ENCODE data around the gene KBTBD7. TPM values are rescaled to one million over a fixed set of nuclear protein-coding genes. Genes with fewer than 3 reads are reported as not detected.

KBTBD7 gene
- total RNA-seq, 1 donor from 2014 or later = 5.9 TPM

DNA sequence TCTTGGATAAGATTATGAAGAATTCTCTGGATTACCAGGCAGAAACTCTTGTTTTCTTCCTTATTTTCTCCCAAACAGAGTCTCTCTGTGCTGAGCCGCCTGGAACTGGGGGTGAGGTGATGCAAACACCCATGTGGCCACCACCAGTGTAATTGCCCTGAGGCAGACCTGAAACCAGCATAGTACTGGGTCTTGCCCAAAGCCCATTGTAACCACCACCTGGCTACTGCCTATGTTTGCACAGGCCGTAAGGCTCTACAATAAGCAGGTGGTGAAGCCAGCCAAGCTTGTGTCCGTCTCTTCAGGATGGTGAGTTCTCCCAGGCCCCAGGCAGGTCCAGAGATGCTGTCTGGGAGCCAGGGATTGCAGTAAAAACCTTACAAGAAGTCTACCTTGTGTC is 18.9 kb upstream of the KBTBD7 start:
- intact Hi-C loops (cut with DNase I) = no loop called here
- no peak overlapping the region for H3K27ac ChIP-seq
- no peaks in the 10 kb centered on the region for H3K36me3 ChIP-seq

DNA sequence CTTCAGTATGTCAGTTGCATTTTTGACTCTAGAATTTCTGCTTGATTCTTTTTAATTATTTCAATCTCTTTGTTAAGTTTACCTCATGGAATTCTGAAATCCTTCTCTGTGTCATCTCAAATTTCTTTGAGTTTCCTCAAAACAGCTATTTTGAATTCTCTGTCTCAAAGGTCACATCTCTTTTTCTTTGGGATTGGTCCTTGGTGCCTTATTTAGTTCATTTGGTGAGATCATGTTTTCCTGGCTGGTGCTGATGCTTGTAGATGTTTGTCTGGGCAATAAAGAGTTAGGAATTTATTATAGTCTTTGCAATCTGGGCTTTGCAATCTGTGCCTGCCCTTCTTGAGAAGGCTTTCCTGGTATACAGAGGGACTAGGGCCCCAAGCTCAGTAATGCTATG is 18.5 kb upstream of the KBTBD7 start:
- no peak for DNase-seq (ENCODE audit: extremely low spot score in 2 of 2)
- Histone ChIP-seq H3K9me3 (peaks cover 5% of the 10 kb centered on the region), H3K27me3 (no peaks in the 10 kb centered on the region), H3K36me3 (no peaks in the 10 kb centered on the region), H3K4me1 (peaks cover 5% of the 10 kb centered on the region), H3K27ac (no peak overlapping the region), H3K4me3 (no peak overlapping the region)
- intact Hi-C loops (cut with DNase I) = no loop called here
- TF ChIP-seq POLR2A (IDR thresholded peaks at IDR 0.05) (no peak), CTCF (IDR thresholded peaks at IDR 0.05) (no peak), POLR2AphosphoS5 (IDR thresholded peaks at IDR 0.05; ENCODE audit: insufficient read depth in 1 of 2, low read depth in 1 of 2) (no peak)

More for the DNA sequence above, 18.9 kb upstream of the KBTBD7 start:
- Histone ChIP-seq H3K9me3 (peaks cover 5% of the 10 kb centered on the region), H3K27me3 (no peaks in the 10 kb centered on the region), H3K4me3 (no peak overlapping the region), H3K4me1 (peaks cover 5% of the 10 kb centered on the region)
- DNase-seq (ENCODE audit: extremely low spot score in 2 of 2) = no peak
- no peak for TF ChIP-seq CTCF (IDR thresholded peaks at IDR 0.05)
- no peak for TF ChIP-seq POLR2A (IDR thresholded peaks at IDR 0.05)
- TF ChIP-seq POLR2AphosphoS5 (IDR thresholded peaks at IDR 0.05; ENCODE audit: insufficient read depth in 1 of 2, low read depth in 1 of 2) = no peak

- no peak for TF ChIP-seq POLR2A (IDR thresholded peaks at IDR 0.05)
- no peak for TF ChIP-seq POLR2AphosphoS5 (IDR thresholded peaks at IDR 0.05; ENCODE audit: insufficient read depth in 1 of 2, low read depth in 1 of 2)
- TF ChIP-seq CTCF (IDR thresholded peaks at IDR 0.05) = no peak
- Histone ChIP-seq H3K4me3 (no peak overlapping the region), H3K9me3 (peaks cover 5% of the 10 kb centered on the region), H3K27ac (no peak overlapping the region), H3K4me1 (peaks cover 5% of the 10 kb centered on the region), H3K36me3 (no peaks in the 10 kb centered on the region), H3K27me3 (no peaks in the 10 kb centered on the region)
- DNase-seq (ENCODE audit: extremely low spot score in 2 of 2) = no peak
- intact Hi-C loops (cut with DNase I) = no loop called here
Observed at GRCh38 chr13:41211062-41211461, 16.7 kb upstream of the KBTBD7 start.

- H3K9me3 ChIP-seq = peaks cover 5% of the 10 kb centered on the region
- no peak overlapping the region for H3K27ac ChIP-seq
- no peaks in the 10 kb centered on the region for H3K4me1 ChIP-seq
- intact Hi-C loops (cut with DNase I) = no loop called here
- no peaks in the 10 kb centered on the region for H3K27me3 ChIP-seq
- H3K36me3 ChIP-seq = no peaks in the 10 kb centered on the region
- H3K4me3 ChIP-seq = no peak overlapping the region
- no peak for TF ChIP-seq CTCF (IDR thresholded peaks at IDR 0.05)
- TF ChIP-seq POLR2AphosphoS5 (IDR thresholded peaks at IDR 0.05; ENCODE audit: insufficient read depth in 1 of 2, low read depth in 1 of 2) = no peak
- TF ChIP-seq POLR2A (IDR thresholded peaks at IDR 0.05) = no peak
- no peak for DNase-seq (ENCODE audit: extremely low spot score in 2 of 2)
Observed at GRCh38 chr13:41206467-41206866, 12.1 kb upstream of the KBTBD7 start.

DNA sequence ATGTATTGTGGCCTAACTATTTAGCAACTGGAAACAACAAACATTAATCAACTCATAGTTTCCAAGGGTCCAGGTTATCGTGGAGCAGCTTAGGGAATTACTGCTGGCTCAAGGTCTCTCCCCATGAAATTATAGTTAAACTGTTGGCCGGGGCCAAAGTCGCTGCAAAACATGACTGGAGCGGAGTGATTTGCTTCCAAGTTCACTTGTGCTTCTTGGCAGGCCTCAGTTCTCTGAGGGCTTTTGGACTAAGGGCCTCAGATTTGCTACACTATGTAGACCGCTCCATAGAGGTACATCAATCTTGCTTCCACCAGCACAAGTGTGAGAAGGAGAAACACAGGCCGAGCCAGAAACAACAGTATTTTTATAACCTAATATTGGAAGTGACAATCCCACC is 9.4 kb upstream of the KBTBD7 start:
- intact Hi-C loops (cut with DNase I) = no loop called here
- H3K4me1 ChIP-seq = no peaks in the 10 kb centered on the region
- no peak overlapping the region for H3K27ac ChIP-seq
- no peaks in the 10 kb centered on the region for H3K9me3 ChIP-seq
- no peak for DNase-seq (ENCODE audit: extremely low spot score in 2 of 2)
- H3K36me3 ChIP-seq = no peaks in the 10 kb centered on the region
- H3K27me3 ChIP-seq = no peaks in the 10 kb centered on the region
- H3K4me3 ChIP-seq = no peak overlapping the region
- TF ChIP-seq POLR2A (IDR thresholded peaks at IDR 0.05) (no peak), CTCF (IDR thresholded peaks at IDR 0.05) (no peak), POLR2AphosphoS5 (IDR thresholded peaks at IDR 0.05; ENCODE audit: insufficient read depth in 1 of 2, low read depth in 1 of 2) (no peak)
